A673 (cell line): ENCODE measurements around the gene PNLIPRP1.

Source experiments
- CTCF ChIP-seq: fragments of 300-800, 200-600 bp; sonication (generic); conservative IDR thresholded peaks from 2 replicates; pipeline ENCODE4 v1.5.1; 2017; ENCODE audit warnings: low read depth, mild to moderate bottlenecking, antibody characterized with exemption, low read length, moderate library complexity, mixed read lengths
- EZH2 ChIP-seq: fragments of 200-600 bp; sonication (generic); IDR thresholded peaks from 2 replicates; pipeline ENCODE4 v1.6.1; 2017; ENCODE audit warnings: borderline replicate concordance, low read depth, mild to moderate bottlenecking, mixed read lengths, antibody characterized with exemption, low read length; ENCODE audit not compliant: poor library complexity, severe bottlenecking

- no peak for TF ChIP-seq CTCF
- no peak for TF ChIP-seq EZH2
Observed at GRCh38 chr10:116593139-116593740, 2.5 kb downstream of the PNLIPRP1 start.
